GM21423 (cell line): ENCODE results near the gene SPG11.
"Not testable (repeated sequence)": the region's sequence is repeated elsewhere in the genome, so short reads cannot be mapped to it uniquely, and the experiment has no call there.

Experiments
- ATAC-seq: cut with Tn5 transposase; IDR thresholded peaks from one replicate; pipeline ENCODE4 v1.9.1; 2021; ENCODE audit warnings: mild to moderate bottlenecking, moderate library complexity; ENCODE audit not compliant: unreplicated experiment

Gene SPG11

DNA sequence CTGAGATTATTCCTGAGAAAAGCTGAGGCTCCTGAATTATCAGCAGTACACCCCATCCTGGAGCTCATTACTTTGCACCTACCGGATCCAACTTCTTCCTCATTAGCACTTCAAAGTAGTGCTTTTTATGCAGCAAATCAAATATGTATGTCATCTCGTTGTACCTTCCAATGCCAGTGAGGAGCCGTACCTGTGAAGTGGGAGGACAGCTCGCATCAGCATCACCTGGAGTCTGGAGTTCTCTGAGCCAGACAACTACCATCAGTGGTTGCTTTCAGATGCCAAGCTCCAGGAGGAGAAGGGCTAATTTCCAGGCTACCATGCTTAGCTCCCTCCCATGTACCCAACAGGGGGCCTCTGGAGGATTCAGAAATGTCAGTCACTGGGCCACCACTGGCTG, 94.1 kb downstream of the SPG11 start:
- ATAC-seq = no peak

DNA sequence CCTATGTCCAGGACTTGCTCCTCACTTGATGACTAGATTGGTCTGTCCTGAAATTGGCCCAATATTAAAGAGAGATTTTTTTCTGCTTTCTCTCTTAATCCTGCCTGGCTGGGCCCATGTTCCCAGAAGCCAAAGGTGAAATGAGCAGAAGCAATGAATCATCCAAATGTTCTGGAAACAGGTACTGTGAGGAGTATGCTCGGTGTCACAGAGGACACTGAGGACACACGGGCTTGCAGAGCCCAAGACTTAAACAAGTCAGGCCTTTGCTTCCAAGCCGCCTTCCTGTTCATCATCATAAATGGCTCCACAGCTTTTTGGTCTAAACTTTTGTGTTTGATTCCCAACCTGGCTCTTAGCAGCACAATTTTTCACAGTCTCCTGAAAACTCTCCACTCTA, 95.1 kb downstream of the SPG11 start:
- no peak for ATAC-seq

DNA sequence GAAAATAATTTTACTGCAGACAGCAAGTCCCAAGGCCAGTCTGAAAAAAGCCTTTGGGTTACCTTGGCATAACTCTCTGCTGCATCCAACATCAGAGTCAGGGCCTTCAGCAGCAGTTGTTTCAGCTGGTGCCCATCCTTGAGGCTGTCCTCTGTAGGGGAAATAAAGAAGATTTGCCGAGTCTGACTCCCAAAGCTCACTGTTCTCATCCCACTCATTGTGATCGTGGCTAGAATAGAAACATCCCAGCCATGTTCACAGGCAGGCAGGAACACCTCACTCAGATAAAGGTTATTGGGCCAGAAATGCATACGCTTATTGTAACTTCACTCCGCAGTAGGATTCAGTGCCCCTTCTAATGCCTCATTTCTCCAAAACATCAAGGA, 97.3 kb downstream of the SPG11 start:
- no peak for ATAC-seq

DNA sequence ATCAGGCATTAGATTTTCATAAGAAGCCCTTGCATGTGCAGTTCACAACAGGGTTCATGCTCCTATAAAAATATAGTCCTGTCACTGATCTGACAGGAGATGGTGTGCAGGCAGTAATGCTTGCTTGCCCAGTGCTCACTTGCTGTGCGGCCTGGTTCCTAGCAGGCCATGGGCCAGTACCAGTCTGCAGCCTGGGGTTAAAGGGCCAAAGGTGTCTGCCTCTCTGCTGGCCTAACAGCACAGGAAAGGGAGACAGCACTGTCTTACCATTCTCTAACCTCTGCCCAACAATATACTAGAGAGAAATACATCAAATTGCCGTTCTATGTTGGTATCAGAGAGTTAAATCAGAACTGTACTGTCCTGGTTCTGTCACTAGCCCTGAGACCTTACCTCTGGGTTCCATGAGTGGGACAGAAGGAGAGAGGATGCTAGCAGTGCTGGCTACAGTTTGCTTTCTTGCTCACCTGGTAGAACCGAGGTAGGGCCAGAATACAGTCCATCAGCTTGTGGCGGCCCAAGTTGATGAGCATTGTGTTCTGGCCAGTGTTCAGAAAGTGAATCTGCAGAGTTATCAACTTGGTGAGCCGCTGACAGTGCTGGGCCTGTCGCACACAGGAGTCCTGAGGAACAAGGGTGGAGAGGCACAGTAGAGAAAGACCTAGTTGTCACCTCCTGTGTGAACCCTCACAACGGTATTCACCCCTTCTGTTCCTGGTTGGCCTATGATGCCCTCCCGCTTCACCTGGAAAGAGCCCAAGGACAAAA, 97.9 kb downstream of the SPG11 start:
- ATAC-seq = no peak

DNA sequence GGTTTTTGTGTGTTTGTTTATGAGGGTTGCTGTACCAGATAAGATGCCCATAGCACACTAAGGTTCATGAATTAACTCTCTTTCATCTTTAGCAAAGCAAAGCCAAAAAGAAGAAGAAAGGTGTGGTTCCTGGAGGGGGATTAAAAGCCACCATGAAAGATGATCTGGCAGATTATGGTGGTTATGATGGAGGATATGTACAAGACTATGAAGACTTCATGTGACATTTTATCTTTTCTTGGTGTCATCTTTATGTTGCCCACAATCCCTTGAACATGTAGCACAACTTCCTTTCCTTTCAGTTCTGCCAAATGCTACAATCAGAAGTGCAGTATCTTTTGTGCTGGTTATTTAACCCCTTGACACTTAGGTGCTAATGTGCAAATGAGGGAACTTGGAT, 102.5 kb downstream of the SPG11 start:
- not testable (repeated sequence) for ATAC-seq

DNA sequence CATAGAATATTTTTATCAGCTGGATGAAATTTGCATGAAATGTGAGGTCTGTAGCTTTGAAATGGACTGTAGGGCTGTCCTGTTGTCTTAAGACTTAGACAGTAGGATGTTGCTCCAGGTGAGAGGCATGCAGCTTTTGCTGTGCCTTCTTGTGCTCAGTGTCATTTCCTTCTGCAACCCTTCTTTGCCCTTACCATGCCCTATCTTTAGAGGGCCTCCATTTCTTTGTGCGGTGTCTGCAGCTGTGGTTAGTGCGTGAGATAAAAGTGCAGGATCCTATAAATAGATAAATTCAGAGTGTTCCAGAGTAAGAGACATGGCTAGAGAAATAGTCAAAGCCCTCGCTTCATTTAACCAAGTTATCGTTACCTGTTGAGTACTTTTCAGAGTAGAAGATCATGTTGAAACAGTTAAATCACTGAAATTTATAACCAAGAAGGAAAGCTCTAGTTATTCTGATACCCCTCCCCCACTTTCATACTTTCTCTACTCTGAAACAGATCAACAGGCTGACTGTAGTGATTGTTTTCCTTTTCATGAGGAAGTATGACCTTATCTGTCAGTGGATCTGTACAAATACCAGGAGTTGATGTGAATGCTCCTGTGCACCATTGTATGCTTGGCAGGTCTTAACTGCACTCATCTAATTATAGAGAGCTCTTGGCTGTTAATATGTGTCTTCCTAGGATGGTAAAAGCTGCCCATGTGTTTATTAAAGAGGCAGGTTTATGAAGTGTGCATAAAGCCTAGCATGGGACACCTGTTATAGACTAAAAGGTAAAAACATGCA, 108.3 kb downstream of the SPG11 start:
- ATAC-seq = no peak

DNA sequence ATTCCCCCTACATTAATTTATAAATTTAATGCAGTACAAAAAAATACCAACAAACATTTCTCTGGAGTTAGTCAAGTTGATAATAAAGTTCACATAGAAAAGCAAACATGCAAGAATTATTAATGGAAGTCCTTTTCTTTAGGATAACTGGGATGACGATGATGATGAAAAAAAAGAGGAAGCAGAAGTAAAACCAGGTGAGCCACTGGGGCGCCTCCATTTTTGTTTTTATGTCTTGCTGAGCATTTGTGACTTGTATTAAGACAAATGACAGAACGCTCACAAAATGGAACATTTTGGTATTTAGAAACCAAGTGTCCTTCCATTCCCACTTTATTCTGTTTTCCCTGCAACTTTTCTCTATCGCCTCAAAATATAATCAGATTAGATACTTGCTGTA, 112.7 kb downstream of the SPG11 start:
- no peak for ATAC-seq

DNA sequence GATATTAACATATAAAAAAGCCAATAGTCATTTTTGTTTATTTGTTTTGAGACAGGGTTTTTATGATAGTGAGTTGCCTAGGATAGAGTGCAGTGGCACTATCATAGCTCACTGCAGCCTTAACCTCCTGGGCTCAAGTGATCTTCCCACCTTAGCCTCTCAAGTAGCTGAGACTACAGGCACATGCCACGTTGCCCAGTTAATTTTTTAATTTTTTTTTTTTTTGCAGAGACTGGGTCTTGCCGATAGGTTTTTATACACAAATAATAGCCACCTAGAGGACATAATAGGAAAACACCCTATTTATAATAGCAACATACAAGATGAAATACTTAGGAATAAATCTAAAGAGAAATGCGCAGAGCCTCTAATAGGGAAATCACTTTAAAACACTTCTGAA, 113.2 kb downstream of the SPG11 start:
- no peak for ATAC-seq

DNA sequence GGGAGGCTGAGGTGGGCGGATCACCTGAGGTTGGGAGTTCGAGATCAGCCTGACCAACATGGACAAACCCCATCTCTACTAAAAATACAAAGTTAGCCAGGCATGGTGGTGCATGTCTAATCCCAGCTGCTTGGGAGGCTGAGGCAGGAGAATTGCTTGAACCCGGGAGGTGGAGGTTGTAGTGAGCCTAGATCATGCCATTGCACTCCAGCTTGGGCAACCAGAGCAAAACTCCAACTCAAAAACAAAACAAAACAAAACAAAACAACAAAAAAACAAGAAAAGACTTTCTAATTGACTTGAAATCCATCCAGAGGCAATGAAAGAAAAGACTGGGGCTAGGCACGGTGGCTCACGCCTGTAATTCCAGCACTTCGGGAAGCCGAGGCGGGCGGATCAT, 114.3 kb downstream of the SPG11 start:
- ATAC-seq = not testable (repeated sequence)

DNA sequence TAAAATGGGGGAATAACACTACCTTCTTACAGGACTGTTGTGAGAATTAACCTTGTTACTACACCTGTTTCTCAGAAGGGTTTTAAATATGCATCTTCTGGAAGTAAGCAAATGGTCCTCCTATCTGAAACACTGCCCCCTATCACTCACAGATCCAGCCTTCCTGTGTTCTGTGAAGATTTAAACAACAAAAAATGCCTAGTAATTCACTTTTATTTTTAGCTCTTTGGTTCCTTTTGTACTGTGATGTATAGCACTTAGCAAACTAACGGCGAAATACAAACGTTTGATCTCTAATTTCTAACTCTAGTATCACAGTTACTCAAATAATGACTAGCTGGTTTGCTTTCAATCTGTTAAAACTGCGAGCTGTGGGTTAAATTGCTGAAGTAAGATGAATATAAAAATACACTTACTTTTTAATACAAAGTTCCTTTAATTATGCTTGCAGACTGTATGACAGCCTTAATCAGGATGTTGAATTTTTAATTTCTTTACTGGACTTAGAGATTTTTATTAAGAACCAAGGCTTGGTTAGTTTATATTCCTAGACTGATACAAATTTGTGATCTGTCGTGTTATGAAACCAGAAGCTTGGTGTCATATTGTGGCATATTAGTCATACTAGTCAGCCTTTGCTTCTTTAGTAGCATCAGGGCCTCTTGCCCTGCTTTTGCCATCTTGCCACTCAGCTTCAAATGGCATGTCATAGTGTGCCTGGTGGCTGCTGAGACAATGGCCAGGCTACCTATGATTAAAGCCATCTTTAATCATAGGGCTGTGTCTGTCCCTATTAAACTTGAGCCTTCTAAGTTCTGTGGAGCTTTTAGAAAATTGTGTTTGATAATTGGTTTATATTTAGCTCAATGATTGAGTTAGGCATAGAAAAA, 117.3 kb downstream of the SPG11 start:
- ATAC-seq = peak; percentile 64

DNA sequence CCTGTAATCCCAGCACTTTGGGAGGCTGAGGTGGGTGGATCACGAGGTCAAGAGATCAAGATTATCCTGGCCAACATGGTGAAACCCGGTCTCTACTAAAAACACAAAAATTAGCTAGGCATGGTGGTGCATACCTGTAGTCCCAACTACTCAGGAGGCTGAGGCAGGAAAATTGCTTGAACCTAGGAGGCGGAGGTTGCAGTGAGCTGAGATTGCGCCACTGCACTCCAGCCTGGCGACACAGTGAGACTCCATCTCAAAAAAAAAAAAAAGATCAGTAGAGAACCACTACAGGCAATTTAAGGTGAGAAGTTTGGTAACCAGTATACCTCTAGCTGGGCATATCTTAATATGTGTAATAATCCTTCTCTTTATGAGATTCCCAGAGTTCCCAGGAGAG, 118.7 kb downstream of the SPG11 start:
- ATAC-seq = not testable (repeated sequence)

DNA sequence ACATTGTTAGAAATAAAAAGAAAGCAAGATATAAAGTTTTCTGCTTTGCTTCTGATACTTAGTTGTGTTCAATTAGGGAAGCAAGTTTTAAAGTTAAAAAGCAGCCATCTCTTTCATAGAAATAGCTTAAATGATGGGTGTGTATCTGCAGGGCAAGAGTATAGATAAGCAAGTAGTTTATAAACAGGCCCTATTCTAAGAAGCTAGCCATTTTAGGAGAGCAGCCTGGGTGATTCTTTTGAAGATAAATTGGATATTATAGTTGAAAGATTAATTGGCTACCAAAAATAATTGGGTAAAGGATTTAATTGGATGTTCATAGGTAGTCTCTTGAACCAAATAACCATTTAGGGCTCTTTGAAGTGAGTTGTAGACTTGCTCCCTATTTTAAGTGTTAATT, 120.9 kb downstream of the SPG11 start:
- no peak for ATAC-seq

DNA sequence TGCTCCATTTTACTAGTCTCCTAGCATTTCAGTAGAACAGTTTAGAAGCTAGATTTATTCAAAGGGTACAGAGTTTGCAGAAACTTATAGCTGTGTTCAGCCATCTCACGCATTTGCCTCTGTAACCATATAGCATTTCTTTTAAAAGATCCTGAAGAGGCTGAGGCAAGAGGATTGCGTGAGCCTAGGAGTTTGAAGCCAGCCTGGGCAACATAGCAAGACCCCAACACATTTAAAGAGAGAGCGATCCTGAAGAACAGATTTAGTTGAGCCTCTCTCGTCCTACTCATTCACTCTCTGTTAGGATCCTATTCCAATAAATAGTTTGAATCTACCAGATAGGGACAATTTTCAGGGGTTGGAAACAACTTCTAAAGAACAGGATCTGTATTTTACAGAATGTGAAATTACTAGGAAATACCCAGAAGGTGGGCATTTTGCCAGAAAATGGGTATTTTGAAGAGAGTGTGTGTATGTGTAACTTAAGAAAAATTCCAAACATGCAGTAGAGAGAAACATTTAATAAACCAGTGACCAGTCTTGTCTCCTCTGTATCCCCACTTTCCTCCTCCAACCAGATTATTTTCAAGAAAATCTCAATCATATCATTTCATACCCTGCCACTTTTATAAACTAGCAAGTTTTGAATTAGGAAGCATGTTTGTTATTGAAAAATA, 122.0 kb downstream of the SPG11 start:
- ATAC-seq = no peak

DNA sequence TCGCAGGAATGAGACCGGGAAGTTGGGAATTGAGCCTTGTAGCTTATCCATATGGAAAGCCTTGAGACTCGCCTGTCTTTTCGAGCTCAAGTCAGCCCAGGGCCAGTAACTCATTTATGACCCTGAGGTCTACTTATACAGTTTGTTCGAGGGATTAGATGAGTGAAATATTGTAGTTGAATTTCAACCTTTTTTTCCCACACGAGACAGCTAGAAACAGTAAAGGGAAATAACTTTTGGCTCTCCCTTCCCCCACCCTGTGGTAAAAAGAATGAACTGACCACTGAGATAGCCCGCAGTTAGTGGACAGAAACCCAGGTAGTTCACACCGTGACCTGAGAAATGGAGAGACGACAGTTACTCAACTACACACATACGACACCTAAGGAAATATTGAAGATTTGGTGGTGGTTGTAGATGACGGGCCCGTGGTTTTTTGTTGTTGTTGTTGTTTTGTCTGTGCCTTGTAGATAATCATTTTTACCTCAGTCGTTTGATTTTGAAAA, 125.7 kb downstream of the SPG11 start:
- ATAC-seq = no peak

DNA sequence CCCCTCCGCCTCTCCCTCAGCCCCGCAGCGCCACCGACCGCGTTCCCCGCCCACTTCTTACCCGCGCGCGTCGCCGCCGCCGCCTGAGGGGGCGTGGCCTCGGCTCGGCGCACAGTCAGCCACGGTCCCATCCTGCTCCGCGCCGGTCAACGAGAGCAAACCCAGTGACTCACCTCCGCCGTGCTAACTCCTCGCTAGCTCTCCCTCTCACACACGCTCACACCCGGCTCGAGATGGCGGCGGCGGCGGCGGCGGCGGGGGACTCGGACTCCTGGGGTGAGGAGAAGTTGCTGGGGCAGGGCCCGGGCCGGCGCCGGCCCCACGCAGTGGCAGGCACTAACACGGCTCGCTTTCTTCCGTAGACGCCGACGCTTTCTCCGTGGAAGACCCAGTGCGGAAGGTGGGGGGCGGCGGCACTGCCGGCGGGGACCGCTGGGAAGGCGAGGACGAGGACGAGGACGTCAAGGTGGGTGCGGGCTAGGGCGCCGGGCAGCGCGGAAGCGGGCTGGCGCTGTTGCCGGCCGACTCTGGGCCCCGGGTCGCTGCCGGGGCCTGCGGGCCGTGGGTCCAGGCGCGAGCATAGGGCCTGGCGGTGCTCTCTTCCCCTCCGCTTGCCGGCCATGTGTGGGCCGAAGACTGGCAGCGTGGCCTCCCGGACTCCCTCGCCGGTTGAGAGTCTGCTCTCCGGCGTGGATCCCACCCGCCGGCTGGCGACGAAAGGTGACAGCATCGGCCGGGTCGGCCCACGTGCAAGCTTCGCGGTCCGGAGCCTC, 126.3 kb downstream of the SPG11 start, which contains the start of gene EIF3J:
Gene EIF3J (plus strand): TSS at position 186 of the 773 bp plus-strand sequence. CDS start 48 bp downstream, at position 234.
- peak; percentile 79 for ATAC-seq

DNA sequence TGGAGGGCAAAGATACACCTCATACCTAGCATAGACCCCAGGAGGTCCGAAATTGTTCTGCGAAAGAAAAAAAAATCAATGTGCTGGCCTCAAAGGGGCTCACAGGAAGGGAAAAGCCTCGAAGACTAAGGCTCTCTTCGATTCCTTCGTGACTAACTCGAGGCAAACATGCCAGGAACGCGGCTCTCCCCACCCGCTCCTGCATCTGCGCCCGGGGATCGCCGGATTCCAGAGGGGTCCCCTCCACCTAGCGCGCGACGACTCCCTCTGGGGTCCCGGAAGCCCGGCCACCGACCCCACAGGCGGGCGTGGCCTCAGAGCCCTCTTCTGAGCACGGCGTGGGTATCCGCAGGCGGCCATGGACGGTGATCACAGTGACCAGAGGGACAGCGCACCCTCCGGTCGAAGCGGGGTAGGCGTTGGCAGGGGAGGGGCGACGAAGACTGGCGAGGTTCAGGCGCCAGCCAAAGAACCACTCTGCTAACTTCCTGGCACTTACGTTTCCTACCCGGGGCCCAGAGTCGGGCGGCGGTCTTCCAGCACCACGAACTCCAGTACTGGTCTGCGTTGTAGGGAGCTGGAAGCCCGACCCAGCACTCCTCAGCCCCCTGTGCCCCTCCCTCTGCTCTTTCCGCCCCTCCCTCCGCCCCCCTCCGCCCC, 127.0 kb downstream of the SPG11 start:
- peak; percentile 67 for ATAC-seq

DNA sequence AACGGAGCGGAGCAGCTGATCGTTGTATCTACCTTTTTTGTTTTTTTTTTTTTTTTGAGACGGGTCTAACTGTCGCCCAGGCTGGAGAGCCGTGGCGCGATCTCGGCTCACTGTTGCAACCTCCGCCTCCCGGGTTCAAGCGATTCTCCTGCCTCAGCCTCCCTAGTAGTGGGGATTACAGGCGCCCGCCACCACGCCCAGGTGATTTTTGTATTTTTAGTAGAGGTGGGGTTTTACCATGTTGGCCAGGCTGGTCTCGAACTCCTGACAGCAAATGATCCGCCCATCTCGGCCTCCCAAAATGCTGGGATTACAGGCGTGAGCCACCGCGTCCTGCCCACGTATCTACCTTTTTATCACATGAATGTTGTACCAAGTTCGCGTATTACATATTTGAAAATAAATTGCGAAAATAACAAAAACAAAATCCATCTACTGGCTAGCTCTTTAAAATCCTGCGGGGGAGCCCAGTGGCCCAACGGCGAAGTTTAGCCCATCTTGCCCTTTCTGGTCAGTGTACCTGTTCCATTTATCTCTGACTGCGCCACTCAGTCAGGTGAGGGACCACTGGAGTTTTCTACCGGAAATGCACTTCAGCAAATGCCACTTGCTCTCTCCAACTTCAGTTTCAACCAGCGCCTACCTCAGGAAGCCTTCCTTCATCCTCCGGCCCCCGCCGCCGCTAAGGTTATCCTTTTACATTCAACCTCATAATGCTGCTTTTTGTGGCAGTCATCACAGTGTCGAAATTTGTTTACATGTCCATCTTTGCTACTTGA, 127.8 kb downstream of the SPG11 start:
- no peak for ATAC-seq

DNA sequence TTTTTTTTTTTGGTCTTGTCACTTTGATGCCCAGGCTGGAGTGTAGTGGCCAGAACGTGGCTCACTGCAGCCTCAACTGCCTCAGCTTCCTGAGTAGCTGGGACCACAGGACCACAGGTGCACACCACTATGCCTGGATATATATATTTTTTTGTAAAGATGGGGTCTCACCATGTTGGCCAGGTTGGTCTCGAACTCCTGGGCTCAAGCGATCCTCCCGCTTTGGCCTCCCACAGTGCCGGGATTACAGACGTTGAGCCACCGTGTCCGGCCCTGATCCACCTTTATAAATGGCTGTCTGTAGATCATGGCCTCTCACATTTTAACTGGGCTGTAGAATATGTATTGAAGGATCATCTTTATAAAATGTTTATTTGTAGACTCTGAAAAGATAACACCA, 128.4 kb downstream of the SPG11 start:
- ATAC-seq = no peak
